GM23248 (cell line): ENCODE results near the gene BATF.

ENCODE experiments used
- EZH2 ChIP-seq: fragments of 200-600 bp; sonication (generic); IDR thresholded peaks from 2 replicates; pipeline ENCODE4 v1.6.1; 2018; ENCODE audit warnings: antibody characterized with exemption, mild to moderate bottlenecking; ENCODE audit not compliant: insufficient read depth, poor library complexity, severe bottlenecking
- EZH2phosphoT487 ChIP-seq: fragments of 200-600 bp; sonication (generic); IDR thresholded peaks from 2 replicates; pipeline ENCODE4 v1.6.1; 2018; ENCODE audit warnings: antibody characterized with exemption, moderate library complexity, mild to moderate bottlenecking, low read depth; ENCODE audit not compliant: insufficient read depth

DNA sequence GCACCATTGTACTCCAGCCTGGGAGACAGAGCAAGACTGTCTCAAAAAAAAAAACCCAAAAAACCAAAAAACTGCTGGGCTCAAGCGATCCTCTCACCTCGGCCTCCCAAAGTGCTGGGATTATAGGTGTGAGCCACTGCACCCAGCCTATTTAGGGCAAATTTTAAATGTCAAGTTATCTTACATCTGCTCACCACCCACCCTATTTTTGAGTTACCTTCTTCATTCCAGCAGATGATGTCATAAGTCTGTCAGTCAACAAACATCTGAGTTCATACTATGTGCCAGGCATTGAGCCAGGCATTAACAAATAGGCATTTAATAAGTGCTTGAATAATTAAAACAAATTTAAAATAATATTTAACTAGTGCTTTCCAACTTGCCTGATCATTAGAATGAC lies 21.5 kb downstream of the BATF start:
- no peak for TF ChIP-seq EZH2
- no peak for TF ChIP-seq EZH2phosphoT487
